Neural progenitor cell (in vitro differentiated cells): Measurements from ENCODE around the gene AFF4. TPM values are rescaled to one million over a fixed set of nuclear protein-coding genes. Genes with fewer than 3 reads are reported as not detected.
A peak's percentile ranks its signal among the peaks of the same experiment; 100 is the strongest.

Source experiments
- DNase-seq: peaks from one replicate; pipeline ENCODE4 v3.0.0-alpha.2; 2016; ENCODE audit warnings: low spot score
- H2AFZ ChIP-seq: fragments of 200-600 bp; sonication (generic); replicated peaks from 2 replicates; pipeline ENCODE4 v1.6.1; 2016; ENCODE audit warnings: antibody characterized with exemption
- H3F3A ChIP-seq: fragments of 200-600 bp; sonication (generic); 2 replicates; pipeline ENCODE4 v1.6.1; 2016; ENCODE audit warnings: antibody characterized with exemption, low read depth
- H3K27ac ChIP-seq: fragments of 200-600 bp; sonication (generic); 2 replicates; pipeline ENCODE4 v1.5.1; 2016; ENCODE audit warnings: mild to moderate bottlenecking
- H3K27me3 ChIP-seq: fragments of 200-600 bp; sonication (generic); 2 replicates; pipeline ENCODE4 v1.6.1; 2016; ENCODE audit warnings: mild to moderate bottlenecking, moderate library complexity
- H3K36me3 ChIP-seq: fragments of 200-600 bp; sonication (generic); 2 replicates; pipeline ENCODE4 v1.5.1; 2016
- H3K4me1 ChIP-seq: fragments of 200-600 bp; sonication (generic); 2 replicates; pipeline ENCODE4 v1.6.1; 2016; ENCODE audit warnings: mixed run types
- H3K4me2 ChIP-seq: fragments of 200-600 bp; sonication (generic); 2 replicates; pipeline ENCODE4 v1.6.1; 2016
- H3K4me3 ChIP-seq: fragments of 200-600 bp; sonication (generic); 2 replicates; pipeline ENCODE4 v1.5.1; 2016
- H3K79me2 ChIP-seq: fragments of 200-600 bp; sonication (generic); 2 replicates; pipeline ENCODE4 v1.6.1; 2016; ENCODE audit warnings: low read depth
- H3K9ac ChIP-seq: fragments of 200-600 bp; sonication (generic); 2 replicates; pipeline ENCODE4 v1.6.1; 2016
- H3K9me3 ChIP-seq: fragments of 200-600 bp; sonication (generic); 2 replicates; pipeline ENCODE4 v1.5.1; 2016; ENCODE audit warnings: low read depth
- H4K20me1 ChIP-seq: fragments of 200-600 bp; sonication (generic); 2 replicates; pipeline ENCODE4 v1.6.1; 2016; ENCODE audit warnings: low read depth
- H3K27ac Mint-ChIP-seq: 3 replicates; pipeline ENCODE4 v1.8.0; 2021; ENCODE audit warnings: mixed read lengths
- H3K27me3 Mint-ChIP-seq: 2 replicates; pipeline ENCODE4 v1.8.0; 2022; ENCODE audit warnings: low read depth, mild to moderate bottlenecking, inconsistent platforms, moderate library complexity, mixed read lengths; ENCODE audit not compliant: insufficient read depth
- H3K36me3 Mint-ChIP-seq: 3 replicates; pipeline ENCODE4 v1.8.0; 2021; ENCODE audit warnings: mixed read lengths
- H3K4me1 Mint-ChIP-seq: 3 replicates; pipeline ENCODE4 v1.8.0; 2021; ENCODE audit warnings: mixed read lengths
- H3K4me3 Mint-ChIP-seq: 3 replicates; pipeline ENCODE4 v1.8.0; 2021; ENCODE audit warnings: mild to moderate bottlenecking, moderate library complexity, mixed read lengths
- H3K9me3 Mint-ChIP-seq: 3 replicates; pipeline ENCODE4 v1.8.0; 2020; ENCODE audit warnings: mixed read lengths
- EZH2 ChIP-seq: fragments of 200-600 bp; sonication (generic); IDR thresholded peaks from 2 replicates; pipeline ENCODE4 v1.6.1; 2017; ENCODE audit warnings: antibody characterized with exemption, mild to moderate bottlenecking, moderate library complexity
- EZH2phosphoT487 ChIP-seq: fragments of 200-600 bp; sonication (generic); IDR thresholded peaks from 2 replicates; pipeline ENCODE4 v1.6.1; 2017; ENCODE audit warnings: antibody characterized with exemption
- total RNA-seq: library from RNA; depleted of rRNA; stranded (reverse); fragments of >200 nt; gene quantifications from 2 replicates; pipeline ENCODE4 v1.2.3, GENCODE V29; 2015; ENCODE audit warnings: low replicate concordance
- TF ChIP-seq, protein P1 (sequence below): fragments of 200-600 bp; sonication (generic); IDR thresholded peaks from 2 replicates; pipeline ENCODE4 v1.5.1; 2017; ENCODE audit warnings: antibody characterized with exemption, mild to moderate bottlenecking

The AFF4 gene
- total RNA-seq, 1 donor from 2014 or later = 63.6 TPM

DNA sequence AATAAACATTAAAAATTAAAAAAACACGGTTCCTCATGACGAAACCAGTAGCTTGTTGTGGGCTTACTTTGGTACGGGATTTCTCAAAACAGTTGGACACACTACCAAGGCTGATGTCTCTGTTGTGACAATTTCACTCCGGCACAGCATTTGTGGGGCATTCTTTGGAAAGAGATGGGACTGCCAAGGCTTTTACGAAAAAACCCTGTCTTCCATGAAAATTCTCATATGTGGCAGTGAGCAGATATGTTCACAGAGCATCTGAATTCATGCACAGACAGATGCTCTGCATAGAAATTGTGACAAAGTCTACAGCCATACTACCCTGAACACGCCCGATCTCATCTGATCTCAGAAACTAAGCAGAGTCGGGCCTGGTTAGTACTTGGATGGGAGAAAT, 115.2 kb downstream of the AFF4 start:
- no peak overlapping the region for H2AFZ ChIP-seq
- H3F3A ChIP-seq = no peaks in the 10 kb centered on the region
- H3K27me3 Mint-ChIP-seq = peaks cover 8% of the 10 kb centered on the region
- H3K9me3 ChIP-seq = no peaks in the 10 kb centered on the region
- H3K4me3 ChIP-seq = no peak overlapping the region
- no peaks in the 10 kb centered on the region for H3K9me3 Mint-ChIP-seq
- no peak overlapping the region for H3K27ac ChIP-seq
- H3K4me2 ChIP-seq = no peak overlapping the region
- H3K4me3 Mint-ChIP-seq = no peak overlapping the region
- H4K20me1 ChIP-seq = no peaks in the 10 kb centered on the region
- TF ChIP-seq EZH2phosphoT487 = no peak
- TF ChIP-seq, protein P1, sequence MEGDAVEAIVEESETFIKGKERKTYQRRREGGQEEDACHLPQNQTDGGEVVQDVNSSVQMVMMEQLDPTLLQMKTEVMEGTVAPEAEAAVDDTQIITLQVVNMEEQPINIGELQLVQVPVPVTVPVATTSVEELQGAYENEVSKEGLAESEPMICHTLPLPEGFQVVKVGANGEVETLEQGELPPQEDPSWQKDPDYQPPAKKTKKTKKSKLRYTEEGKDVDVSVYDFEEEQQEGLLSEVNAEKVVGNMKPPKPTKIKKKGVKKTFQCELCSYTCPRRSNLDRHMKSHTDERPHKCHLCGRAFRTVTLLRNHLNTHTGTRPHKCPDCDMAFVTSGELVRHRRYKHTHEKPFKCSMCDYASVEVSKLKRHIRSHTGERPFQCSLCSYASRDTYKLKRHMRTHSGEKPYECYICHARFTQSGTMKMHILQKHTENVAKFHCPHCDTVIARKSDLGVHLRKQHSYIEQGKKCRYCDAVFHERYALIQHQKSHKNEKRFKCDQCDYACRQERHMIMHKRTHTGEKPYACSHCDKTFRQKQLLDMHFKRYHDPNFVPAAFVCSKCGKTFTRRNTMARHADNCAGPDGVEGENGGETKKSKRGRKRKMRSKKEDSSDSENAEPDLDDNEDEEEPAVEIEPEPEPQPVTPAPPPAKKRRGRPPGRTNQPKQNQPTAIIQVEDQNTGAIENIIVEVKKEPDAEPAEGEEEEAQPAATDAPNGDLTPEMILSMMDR = no peak
- TF ChIP-seq EZH2 = no peak
- no peak overlapping the region for H3K27ac Mint-ChIP-seq
- no peak overlapping the region for H3K9ac ChIP-seq
- H3K4me1 Mint-ChIP-seq = no peaks in the 10 kb centered on the region
- no peaks in the 10 kb centered on the region for H3K36me3 Mint-ChIP-seq
- no peak for DNase-seq
- H3K4me1 ChIP-seq = no peaks in the 10 kb centered on the region
- no peaks in the 10 kb centered on the region for H3K36me3 ChIP-seq
- no peaks in the 10 kb centered on the region for H3K27me3 ChIP-seq
- H3K79me2 ChIP-seq = no peaks in the 10 kb centered on the region

DNA sequence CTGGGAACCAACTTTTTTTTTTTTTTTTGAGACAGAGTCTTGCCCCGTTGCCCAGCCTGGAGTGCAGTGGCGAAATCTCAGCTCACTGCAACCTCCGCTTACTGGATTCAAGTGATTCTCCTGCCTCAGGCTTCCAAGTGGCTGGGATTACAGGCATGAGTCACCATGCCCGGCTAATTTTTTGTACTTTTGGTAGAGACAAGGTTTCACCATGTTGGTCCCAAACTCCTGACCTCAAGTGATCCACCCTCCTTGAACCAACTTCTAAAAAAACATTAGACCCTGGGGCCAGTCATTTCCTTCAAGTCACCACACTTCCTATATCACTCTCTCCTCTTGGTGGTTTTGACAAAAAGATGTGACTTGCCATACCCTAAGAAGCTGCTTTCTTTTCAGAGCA, 122.1 kb downstream of the AFF4 start:
- Histone ChIP-seq H3K27me3 (no peaks in the 10 kb centered on the region), H3K27ac (no peak overlapping the region), H3K4me2 (no peak overlapping the region), H2AFZ (no peak overlapping the region), H3K36me3 (no peaks in the 10 kb centered on the region), H3K79me2 (no peaks in the 10 kb centered on the region), H3K9me3 (no peaks in the 10 kb centered on the region), H4K20me1 (no peaks in the 10 kb centered on the region), H3K4me1 (peaks cover 8% of the 10 kb centered on the region), H3K9ac (no peak overlapping the region), H3K4me3 (no peak overlapping the region), H3F3A (no peaks in the 10 kb centered on the region)
- Mint-ChIP-seq H3K9me3 (no peaks in the 10 kb centered on the region), H3K4me3 (no peak overlapping the region), H3K27me3 (peaks cover 8% of the 10 kb centered on the region), H3K27ac (no peak overlapping the region), H3K4me1 (peaks cover 8% of the 10 kb centered on the region), H3K36me3 (no peaks in the 10 kb centered on the region)
- TF ChIP-seq, protein P1 = no peak
- TF ChIP-seq EZH2phosphoT487 = no peak
- no peak for TF ChIP-seq EZH2
- no peak for DNase-seq

DNA sequence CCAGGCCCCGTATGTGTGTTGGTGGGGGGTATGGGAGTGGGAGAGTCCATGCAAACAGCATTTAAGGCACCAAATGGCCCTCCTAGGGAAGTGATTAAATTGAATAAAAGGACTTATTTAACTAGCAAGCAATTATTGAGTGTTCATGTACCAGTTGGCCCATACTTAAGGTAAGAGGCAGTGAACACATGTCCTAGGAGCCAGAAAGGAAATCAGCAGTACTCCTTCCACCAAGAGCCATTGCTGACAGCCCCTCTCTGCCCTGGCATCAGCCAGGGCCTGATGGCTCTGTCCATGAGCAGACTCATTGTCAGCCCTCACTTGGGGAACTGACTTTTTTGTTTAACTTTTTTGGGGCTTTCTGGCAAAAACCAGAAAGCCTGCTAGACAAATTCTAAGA, 122.5 kb downstream of the AFF4 start:
- no peak overlapping the region for H3K27ac Mint-ChIP-seq
- no peaks in the 10 kb centered on the region for H3K36me3 ChIP-seq
- no peak overlapping the region for H3K4me3 Mint-ChIP-seq
- H3K9me3 ChIP-seq = no peaks in the 10 kb centered on the region
- H3K27me3 Mint-ChIP-seq = peaks cover 8% of the 10 kb centered on the region
- no peaks in the 10 kb centered on the region for H3K79me2 ChIP-seq
- H3K27me3 ChIP-seq = no peaks in the 10 kb centered on the region
- no peaks in the 10 kb centered on the region for H4K20me1 ChIP-seq
- no peak overlapping the region for H3K27ac ChIP-seq
- no peak overlapping the region for H3K4me2 ChIP-seq
- peaks cover 8% of the 10 kb centered on the region for H3K4me1 Mint-ChIP-seq
- no peak for DNase-seq
- no peaks in the 10 kb centered on the region for H3F3A ChIP-seq
- no peaks in the 10 kb centered on the region for H3K36me3 Mint-ChIP-seq
- H2AFZ ChIP-seq = no peak overlapping the region
- H3K4me1 ChIP-seq = peaks cover 8% of the 10 kb centered on the region
- no peak overlapping the region for H3K9ac ChIP-seq
- H3K9me3 Mint-ChIP-seq = no peaks in the 10 kb centered on the region
- H3K4me3 ChIP-seq = no peak overlapping the region
- TF ChIP-seq, protein P1 = no peak
- TF ChIP-seq EZH2 (no peak), EZH2phosphoT487 (no peak)

DNA sequence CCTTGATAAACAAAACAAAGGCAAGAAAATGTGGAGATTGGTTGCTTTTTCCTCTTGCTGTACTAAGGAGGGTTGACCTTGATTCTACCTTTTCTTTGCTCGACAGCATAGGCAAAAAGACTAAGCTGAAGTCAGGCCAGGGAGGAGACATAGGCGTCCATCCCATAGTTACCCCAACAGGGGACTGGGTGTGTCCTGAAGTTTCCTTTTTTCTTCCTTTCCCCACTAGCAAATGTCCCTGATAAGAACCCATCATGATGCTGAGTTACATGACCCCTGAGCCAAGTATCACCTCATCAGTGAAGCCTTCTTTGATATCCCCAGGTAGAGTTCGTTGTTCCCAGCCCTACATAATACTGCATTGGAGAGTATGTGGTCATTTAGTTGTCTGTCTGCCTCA, 123.1 kb downstream of the AFF4 start:
- H3K27me3 Mint-ChIP-seq = peaks cover 6% of the 10 kb centered on the region
- Histone ChIP-seq H3K9me3 (no peaks in the 10 kb centered on the region), H3K4me1 (peaks cover 8% of the 10 kb centered on the region), H3K36me3 (no peaks in the 10 kb centered on the region), H3K9ac (no peak overlapping the region), H3K79me2 (no peaks in the 10 kb centered on the region), H3K27me3 (no peaks in the 10 kb centered on the region), H3F3A (no peaks in the 10 kb centered on the region), H3K4me3 (no peak overlapping the region), H3K4me2 (no peak overlapping the region), H3K27ac (no peak overlapping the region), H4K20me1 (no peaks in the 10 kb centered on the region), H2AFZ (peak overlapping the region; percentile 83)
- no peaks in the 10 kb centered on the region for H3K9me3 Mint-ChIP-seq
- peak overlapping the region; percentile 50 for H3K27ac Mint-ChIP-seq
- DNase-seq = no peak
- H3K4me3 Mint-ChIP-seq = no peak overlapping the region
- no peaks in the 10 kb centered on the region for H3K36me3 Mint-ChIP-seq
- TF ChIP-seq EZH2phosphoT487 (no peak), EZH2 (no peak)
- TF ChIP-seq, protein P1 = no peak
- peaks cover 8% of the 10 kb centered on the region for H3K4me1 Mint-ChIP-seq
